Hematopoietic multipotent progenitor cell treated with erythropoietin and hydrocortisone succinate and interleukin-3 and kit ligand, for 17 days (in vitro differentiated cells): ENCODE data around the gene KPNA1.
"Not testable (repeated sequence)": the region's sequence is repeated elsewhere in the genome, so short reads cannot be mapped to it uniquely, and the experiment has no call there.

Experiments
- DNase-seq: peaks from one replicate; pipeline ENCODE4 v3.0.0-alpha.2; 2015; ENCODE audit warnings: low spot score

KPNA1 gene

DNA sequence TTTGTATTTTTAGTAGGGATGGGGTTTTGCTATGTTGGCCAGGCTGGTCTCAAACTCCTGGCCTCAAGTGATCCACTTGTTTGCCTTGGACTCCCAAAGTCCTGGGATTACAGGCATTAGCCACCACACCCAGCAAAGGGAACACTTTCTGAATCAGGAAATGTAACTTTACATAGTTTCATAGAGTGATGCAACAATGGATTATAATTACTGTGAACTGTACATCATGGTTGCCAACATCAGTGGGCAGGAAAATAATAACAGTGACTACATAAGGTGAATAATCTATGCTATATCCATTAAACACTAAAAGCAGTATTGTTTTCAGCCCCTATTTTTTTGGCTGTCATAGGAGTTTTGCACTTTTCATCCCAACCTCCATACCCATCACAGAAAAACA, 5.0 kb upstream of the KPNA1 start:
- DNase-seq, result no peak

DNA sequence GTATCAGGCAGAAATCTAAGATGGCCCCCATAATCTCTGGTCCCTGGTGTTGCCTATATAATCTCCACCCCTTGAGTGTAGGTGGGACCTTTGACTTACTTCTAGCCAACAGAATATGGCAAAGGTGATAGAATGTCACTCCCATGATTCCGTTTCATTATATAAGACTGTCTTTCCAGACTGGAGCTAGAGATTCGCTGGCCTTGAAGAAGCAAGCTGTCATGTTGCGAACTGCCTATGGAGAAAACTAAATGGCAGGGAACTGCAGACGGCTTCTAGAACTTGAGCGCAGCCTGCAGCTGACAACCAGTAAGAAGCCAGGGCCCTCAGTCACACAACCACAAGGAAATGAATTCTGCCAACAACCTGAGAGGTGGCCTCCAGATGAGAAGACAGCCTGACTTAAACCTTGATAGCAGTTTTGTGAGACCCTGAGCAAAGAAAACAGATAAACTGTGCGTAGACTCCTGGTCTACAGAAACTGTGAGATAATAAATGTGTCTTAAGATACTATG, 2.2 kb upstream of the KPNA1 start:
- no peak for DNase-seq

DNA sequence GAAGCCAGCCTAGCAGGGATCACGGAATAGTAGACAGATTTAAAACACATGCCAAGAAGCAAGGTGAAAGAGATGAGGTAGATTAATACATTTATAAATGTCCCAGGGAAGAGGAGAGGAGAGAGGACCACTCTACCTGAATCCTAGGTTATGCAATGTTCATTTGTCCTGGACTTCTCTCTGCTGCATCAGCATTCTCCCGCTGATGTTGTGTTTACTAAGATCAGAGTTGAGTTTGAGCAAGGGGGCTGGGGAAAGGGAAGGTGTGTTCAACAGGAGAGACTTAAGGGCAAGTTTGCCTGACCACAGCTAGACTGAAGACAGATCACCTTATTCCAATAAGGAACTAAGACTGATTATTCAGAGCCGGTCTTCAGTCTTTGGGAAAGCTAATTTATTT, 1.1 kb upstream of the KPNA1 start:
- DNase-seq, result no peak

DNA sequence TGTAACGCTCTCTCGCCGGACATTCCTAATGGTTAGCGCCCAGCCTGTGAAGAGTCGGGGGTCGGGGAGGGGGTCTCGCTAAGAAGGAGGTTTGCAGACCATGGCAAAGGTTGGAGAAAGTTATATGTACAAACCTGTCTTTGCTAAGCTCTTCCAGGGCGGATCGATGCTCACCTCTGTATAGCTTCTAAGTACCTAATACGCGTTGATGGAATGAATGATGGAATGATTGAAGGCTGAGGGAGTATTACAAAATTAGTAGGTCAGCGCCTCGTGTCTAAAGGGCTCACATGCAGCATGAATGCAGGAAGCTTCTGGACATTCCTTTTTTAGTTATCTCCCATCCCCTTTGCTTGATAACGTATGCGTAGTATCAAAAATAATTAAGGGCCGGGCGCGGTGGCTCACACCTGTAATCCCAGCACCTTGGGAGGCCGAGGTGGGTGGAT, 305 bp upstream of the KPNA1 start:
- DNase-seq, result no peak

DNA sequence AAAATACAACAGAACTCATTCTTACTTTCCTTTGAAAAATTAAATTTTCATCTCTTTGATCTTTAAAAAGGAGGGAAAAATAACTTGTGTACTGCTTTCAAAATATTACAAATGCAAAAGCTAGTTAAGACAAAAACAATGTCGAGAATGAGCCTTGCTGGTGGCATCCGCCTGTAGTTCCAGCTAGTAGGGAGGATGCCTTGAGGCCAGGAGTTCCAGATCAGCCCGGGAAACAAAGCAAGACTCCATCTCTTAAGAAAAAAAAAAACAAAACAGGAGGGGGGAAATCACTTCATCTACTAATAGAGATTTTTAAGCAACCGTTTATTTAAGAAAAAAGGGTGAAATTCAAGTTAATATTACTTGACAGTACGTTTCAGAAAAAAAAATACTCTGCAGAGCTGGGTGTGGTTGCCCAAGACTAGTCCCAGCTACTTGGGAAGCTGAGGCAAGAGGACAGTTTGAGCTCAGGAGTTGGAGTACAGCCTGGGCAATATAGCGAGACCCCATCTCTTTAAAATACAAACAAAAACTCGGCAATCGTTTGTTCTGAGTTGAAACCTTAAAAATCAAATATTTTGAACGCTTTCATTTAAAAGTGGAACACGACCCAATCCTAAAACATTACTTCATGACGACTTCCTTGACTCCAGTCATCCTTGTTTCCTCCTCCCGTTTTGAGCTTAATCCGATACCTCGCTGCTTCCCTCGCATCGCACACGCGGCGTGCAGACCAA, 1.2 kb downstream of the KPNA1 start:
- DNase-seq, result no peak

DNA sequence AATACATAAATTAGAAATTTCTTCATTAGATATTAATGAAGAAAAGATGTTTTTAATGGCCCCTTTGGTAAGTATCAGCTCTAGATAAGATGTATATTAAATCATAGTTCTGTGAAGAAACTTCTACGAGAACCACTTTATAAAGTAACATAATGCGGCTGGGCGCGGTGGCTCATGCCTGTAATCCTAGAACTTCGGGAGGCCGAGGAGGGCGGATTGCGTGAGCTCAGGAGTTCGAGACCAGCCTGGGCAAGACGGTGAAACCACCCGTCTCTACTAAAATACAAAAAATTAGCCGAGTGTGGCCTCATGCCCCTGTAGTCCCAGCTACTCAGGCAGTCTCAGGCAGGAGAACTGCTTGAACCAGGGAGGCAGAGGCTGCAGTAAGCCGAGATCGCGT, 2.5 kb downstream of the KPNA1 start:
- DNase-seq, result no peak

DNA sequence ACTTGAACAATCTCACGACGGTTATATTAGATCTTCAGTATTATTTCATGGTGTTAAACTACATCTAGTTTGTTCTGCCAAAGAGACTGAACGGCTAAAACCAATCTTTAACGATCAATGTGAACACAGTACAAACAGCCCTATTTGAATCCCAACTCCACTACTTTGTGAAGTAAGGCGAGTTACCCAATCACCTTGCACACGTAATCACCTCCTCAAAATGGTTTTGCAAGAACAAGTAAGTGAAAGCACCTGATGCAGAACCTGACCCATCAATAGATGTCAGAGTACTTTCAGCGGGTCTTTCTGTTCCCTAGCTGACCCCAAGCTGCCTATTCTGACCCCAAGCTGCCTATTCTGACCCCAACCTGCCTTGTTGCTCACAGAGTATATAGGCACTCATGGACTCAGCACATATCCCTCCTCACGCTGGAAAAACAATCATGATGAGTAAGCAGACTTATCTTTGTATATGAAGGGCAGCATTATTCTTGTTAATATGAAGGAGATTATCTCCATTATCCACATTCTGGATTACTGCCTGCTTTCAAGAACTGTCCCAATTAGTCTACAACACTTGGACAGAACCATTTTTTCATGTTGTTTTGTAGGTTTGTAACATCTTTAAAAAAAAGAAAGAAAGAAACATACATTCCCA, 3.7 kb downstream of the KPNA1 start:
- peak; percentile 63 for DNase-seq

DNA sequence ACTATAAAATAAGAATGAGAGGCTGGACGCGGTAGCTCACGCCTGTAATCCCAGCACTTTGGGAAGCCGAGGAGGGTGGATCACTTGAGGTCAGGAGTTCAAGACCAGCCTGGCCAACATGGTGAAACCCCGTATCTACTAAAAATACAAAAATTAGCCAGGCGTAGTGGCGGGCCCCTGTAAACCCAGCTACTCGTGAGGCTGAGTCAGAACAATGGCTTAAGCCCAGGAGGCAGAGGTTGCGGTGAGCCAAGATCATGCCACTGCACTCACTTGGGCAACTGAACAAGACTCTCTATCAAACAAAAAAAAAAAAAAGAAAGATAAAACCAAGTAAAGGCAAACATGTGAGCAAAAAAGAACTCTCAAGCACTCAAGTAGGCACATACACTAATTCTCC, 5.8 kb downstream of the KPNA1 start:
- not testable (repeated sequence) for DNase-seq

DNA sequence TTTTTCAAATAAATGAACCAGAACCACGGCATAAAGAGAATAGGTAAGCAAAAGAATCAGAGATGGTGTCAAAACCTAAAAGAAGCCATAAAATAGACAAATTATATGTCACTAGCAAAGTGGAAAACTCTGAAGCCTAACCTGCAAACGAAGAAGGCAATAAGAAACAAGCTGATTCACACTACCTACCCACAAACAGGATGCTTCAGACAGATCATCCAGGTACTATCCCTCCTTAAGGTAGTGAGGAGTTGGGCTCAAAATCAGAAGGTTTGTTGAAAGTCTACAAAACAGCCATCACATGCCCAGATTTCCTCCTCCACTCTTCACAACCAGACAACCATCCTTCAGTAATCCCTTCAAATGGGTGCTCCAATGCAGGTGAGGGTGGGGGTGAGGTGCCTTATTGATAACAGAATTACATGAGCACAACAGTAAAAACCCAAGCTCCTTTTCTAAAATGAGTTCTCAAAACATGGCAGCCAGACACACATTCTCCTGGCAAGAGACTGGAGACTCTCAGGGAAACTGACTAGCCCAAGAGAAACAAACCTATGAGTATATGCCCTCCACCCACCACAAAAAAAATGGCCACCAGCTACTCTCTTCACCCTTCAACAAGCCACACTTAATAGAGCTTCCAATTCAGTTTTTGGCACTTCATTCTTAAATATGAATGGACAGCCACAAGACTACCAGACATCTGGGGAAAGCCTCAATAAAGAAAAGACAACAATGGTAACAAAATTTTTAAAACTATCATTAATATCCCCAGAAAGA, 6.4 kb downstream of the KPNA1 start:
- no peak for DNase-seq

DNA sequence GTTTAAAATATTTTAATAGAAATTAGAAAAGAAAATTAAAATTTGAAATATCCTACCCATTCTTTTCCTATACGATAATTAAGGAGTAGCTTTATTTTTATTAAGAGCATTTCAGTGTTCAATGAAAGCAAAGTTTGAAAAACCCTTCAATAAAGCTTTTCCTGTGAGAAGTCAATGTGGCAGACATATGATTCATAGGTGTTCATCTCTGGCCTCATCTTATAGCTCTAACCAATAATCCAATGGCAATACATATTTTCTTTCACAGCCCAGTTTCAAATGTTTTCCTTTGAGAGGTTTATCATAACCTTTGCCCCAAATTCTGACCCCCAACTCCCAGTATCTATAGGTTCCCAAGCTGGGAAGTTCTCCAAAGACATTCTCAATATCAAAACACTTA, 8.3 kb downstream of the KPNA1 start:
- no peak for DNase-seq

DNA sequence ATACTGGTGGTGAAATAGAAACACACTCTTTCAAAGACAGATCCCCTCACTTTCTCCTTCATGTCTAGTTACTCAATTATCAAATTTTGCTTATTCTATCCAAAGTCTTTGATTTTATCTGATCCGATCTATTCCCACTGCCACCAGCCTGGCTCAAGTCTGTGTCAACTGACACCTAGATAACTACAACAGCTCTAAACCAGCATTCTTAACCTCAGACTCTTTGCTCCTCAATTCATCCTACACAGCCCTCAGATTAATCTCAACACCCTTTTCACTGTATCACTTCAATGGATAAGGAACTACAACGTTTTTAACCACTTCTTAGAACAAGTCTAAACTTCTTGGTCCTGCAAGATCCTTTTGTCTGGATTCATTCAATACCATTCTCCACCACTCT, 9.1 kb downstream of the KPNA1 start:
- DNase-seq, result no peak

DNA sequence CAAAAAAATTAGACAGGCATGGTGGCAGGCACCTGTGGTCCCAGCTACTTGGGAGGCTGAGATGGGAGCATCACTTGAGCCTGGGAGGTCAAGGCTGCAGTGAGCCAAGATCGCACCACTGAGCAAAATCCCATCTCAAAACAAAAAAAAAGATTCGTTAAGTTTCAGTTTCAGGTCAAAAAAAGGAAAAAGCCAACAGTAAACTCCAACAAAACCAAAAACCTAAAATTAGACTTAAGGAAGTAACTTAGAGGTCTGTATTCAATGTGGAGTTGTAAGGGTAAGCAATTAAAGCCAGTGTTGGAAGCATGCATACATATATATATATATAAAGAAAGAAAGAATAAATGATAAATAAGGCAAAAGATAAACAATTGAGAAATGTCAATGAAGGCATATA, 11.8 kb downstream of the KPNA1 start:
- DNase-seq, result no peak

DNA sequence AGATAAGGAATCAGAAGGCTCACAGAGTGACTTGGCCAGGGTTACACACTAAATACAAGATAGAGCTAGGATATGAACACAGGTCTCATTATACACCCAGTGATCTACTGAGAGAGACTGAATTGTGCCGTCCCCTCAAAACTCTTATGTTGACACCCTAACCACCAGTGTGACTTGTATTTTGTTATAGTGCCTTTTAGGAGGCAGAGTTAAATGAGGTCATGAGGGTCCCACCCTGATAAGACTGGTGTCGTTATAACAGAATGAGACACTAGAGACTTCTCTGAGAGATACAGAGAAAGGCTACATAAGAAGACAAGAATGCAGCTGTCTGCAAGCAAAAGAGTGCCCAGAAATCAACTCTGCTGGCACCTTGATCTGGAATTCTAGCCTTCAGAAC, 12.6 kb downstream of the KPNA1 start:
- peak; percentile 76 for DNase-seq

DNA sequence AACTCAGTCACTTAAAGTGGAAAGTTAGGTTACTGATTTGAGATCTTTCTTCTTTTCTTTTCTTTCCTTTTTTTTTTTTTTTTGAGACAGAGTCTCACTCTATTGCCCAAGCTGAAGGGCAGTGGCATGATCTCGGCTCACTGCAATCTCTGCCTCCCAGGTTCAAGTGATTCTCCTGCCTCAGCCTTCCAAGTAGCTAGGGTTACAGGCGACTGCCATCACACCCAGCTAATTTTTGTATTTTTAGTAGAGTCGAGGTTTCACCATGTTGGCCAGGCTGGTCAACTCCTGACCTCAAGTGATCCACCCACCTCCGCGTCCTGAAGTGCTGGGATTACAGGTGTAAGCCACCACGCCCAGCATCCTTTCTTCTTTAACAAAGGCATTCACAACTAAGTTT, 13.8 kb downstream of the KPNA1 start:
- not testable (repeated sequence) for DNase-seq

DNA sequence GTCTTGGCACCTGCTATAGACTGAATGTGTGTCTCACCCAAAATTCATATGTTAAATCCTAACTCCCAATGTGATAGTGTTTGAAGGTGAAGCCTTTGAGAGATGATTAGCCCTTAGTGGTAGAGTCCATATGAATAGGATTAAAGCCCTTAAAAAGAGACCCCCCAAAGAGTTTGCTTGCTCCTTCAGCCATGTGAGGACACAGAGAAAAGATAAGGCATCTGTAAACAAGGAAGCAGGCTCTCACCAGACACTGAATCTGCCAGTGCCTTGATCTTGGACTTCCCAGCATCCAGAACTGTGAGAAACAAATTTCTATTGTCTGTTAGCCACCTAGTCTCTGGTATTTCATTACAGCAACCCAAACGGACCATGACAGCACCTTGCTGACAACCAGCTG, 16.6 kb downstream of the KPNA1 start:
- DNase-seq, result no peak

DNA sequence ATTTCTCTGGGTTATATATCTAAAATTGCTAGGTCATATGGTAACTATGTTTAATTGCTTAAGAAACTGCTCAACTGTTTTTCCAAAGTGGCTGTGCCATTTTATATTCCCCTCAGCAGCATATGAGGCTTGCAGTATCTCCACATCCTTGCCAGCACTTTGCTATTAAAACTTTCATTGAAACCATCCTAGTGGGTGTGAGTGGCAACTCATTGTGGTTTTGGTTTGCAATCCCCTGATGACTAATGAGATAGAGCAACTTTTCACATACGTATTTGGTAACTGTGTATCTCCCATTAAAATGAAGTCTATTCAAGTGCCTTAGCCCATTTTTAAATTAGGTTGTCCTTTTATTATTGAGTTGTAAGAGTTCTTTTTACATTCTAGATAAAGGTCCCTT, 17.3 kb downstream of the KPNA1 start:
- DNase-seq, result no peak

DNA sequence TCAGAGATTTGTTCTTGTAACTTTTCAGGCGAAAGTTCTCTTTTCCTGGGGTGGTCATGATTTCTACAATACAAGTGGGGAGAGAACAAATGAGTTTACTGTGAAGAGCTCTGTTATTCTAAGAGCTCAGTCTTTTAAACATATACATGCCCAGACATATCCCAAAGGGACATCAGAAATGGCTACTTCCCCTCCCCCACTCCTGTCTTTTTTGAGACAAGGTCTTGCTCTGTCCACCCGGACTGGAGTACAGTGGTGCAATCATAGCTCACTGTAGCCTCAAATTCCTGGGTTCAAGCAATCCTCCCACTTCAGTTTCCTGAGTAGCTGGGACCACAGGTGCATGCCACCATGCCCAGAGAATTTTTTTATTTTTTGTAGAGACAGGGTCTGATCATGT, 18.2 kb downstream of the KPNA1 start:
- no peak for DNase-seq

DNA sequence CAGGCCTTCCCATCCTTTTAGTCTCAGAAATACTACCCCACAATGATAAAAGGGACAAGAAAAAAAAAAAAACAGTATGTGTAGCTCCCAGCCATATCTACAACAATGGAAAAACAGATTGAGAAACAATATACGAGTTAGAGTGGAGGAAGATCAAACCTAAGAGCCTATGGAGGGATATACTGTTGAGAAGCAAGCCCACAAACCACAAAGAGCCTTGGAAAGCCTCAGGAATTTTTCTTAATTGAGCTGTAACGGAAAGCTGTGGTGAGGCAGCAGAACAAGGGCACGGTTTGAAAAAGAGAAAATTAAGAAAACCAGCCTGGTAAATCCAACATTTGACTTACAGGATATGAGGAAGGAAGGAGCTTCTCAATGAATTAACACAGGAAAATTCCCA, 21.4 kb downstream of the KPNA1 start:
- no peak for DNase-seq

DNA sequence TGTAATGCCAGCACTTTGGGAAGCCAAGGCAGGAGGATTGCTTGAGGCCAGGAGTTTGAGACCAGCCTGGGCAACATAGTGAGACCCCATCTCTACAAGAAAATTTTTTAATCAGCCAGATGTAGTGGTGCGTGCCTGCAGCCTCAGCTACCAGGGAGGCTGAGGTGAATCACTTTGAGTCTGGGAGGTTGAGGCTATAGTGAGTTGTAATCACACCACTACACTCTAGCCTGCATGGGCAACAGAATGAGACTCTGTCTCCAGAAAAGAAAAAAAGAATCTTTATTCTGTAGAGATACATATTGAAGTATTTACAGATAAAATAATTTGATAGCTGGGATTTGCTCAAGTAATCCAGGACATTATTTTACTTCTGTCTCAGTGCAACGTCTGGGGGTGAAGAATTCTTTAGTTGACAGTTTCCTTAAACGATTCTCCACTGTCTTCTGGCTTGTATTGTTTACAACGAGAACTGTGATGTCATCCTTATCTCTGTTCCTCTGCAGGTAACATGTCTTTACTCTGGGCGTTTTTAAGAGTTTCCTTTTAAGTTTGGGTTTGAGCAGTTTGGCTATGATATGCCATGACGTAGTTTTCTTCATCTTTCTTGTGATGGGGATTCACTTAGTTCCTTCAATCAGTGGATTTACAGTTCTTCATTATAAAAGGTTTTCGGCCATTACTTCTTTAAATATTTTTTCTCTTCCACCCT, 26.3 kb downstream of the KPNA1 start:
- DNase-seq, result no peak

DNA sequence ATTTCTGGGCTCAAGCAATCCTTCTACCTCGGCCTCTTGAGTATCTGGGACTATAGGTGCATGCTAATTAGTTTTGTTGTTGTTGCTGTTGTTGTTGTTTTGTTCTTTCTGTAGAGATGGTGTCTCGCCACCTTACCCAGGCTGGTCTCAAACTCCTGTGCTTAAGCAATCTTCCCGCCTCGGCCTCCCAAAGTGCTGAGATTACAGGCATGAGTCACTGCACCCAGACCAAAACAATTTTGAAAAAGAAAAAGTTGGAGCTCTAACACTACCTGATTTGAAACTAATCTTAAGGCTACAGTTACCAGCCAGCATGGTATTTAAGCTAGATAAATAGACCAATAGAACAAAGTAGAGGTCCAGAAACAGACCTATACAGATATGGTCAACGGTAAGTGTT, 29.8 kb downstream of the KPNA1 start:
- DNase-seq, result no peak

DNA sequence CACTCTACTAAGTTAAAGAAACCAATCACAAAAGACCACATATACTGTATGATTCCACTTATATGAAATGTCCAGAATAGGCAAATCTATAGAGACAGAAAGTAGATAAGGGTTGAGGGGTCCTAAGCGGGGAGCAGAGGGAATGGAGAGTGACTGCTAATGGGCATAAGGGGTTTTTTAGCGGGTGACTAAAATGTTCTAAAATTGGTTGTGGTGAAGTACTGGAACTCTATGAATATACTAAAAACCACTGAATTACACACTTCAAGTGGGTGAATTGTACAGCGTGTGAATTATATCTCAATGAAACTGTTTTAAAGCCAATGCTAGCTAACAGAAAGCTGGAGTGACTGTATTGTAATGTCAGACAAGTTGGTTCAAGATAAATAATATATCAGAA, 33.3 kb downstream of the KPNA1 start:
- DNase-seq, result no peak

DNA sequence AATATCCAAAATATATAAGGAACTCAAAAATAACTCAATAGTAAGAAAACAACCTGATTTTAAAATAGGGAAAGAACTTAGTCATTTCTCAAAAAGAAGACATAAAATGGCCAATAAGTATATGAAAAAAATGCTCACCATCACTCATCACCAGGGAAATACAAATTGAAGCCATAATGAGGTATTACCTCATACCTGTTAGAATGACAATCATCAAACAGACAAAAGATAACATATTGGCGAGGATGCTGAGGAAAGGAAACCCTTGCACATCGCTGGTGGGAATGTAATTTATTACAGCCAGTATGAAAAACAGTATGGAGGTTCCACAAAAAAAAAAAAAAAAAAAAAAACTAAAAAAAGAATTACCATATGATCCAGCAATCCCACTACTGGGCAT, 38.2 kb downstream of the KPNA1 start:
- DNase-seq, result no peak
